ENCODE measurements around the gene TMBIM1.
A peak's percentile ranks its signal among the peaks of the same experiment; 100 is the strongest.

The TMBIM1 gene

GRCh38 chr2:218252509-218253231 lies 39.6 kb downstream of the TMBIM1 start:
- ChIA-PET POLR2A (ENCODE audit: low non-redundant PET) (interaction anchor here (0.6 kb wide), 1 partner anchor 109 kb away, joined by 5 read pairs; no protein-coding TSS in a partner anchor), CTCF (interaction anchor here (1.1 kb wide), 1 partner anchor 85 kb away, joined by 3 read pairs; no protein-coding TSS in a partner anchor)
- H3K27ac ChIP-seq, result peak overlapping the region; percentile 45
- TF ChIP-seq CTCF (conservative IDR thresholded peaks at IDR 0.05; ENCODE audit: low read depth), result no peak
- no peak for DNase-seq (ENCODE audit: low spot score)

GRCh38 chr2:218249691-218250090 lies 42.6 kb downstream of the TMBIM1 start:
- no peak for TF ChIP-seq CTCF (conservative IDR thresholded peaks at IDR 0.05; ENCODE audit: low read depth)
- ChIA-PET CTCF (no interaction called here), POLR2A (ENCODE audit: low non-redundant PET) (no interaction called here)
- H3K27ac ChIP-seq, result no peak overlapping the region
- DNase-seq (ENCODE audit: low spot score), result no peak

- DNase-seq (ENCODE audit: low spot score), result no peak
- CTCF ChIA-PET, result interaction anchor here (0.7 kb wide), 1 partner anchor 26 kb away, joined by 3 read pairs; no protein-coding TSS in a partner anchor
- H3K27ac ChIP-seq, result no peak overlapping the region
- POLR2A ChIA-PET (ENCODE audit: low non-redundant PET), result no interaction called here
- no peak for TF ChIP-seq CTCF (conservative IDR thresholded peaks at IDR 0.05; ENCODE audit: low read depth)
These were observed 47.1 kb downstream of the TMBIM1 start for GRCh38 chr2:218245214-218245613.

GRCh38 chr2:218244665-218245064 lies 47.6 kb downstream of the TMBIM1 start:
- POLR2A ChIA-PET (ENCODE audit: low non-redundant PET), result no interaction called here

GRCh38 chr2:218244204-218244603 lies 48.1 kb downstream of the TMBIM1 start:
- POLR2A ChIA-PET (ENCODE audit: low non-redundant PET), result no interaction called here
- CTCF ChIA-PET, result interaction anchor here (0.5 to 1.0 kb wide), 3 partner anchors 15 to 58 kb away, joined by 3 read pairs; no protein-coding TSS in a partner anchor
- TF ChIP-seq CTCF (conservative IDR thresholded peaks at IDR 0.05; ENCODE audit: low read depth), result no peak
- no peak overlapping the region for H3K27ac ChIP-seq
- DNase-seq (ENCODE audit: low spot score), result no peak

More at GRCh38 chr2:218244665-218245064, 47.6 kb downstream of the TMBIM1 start:
- no peak for TF ChIP-seq CTCF (conservative IDR thresholded peaks at IDR 0.05; ENCODE audit: low read depth)
- H3K27ac ChIP-seq, result no peak overlapping the region
- CTCF ChIA-PET, result interaction anchor here (0.5 to 1.0 kb wide), 3 partner anchors 15 to 59 kb away, joined by 3 read pairs; no protein-coding TSS in a partner anchor
- DNase-seq (ENCODE audit: low spot score), result no peak

GRCh38 chr2:218238887-218239286 lies 53.4 kb downstream of the TMBIM1 start:
- CTCF ChIA-PET, result no interaction called here
- POLR2A ChIA-PET (ENCODE audit: low non-redundant PET), result no interaction called here
- DNase-seq (ENCODE audit: low spot score), result no peak
- no peak overlapping the region for H3K27ac ChIP-seq
- TF ChIP-seq CTCF (conservative IDR thresholded peaks at IDR 0.05; ENCODE audit: low read depth), result no peak

All from RWPE1 (cell line).